Stimulated activated CD8-positive, alpha-beta memory T cell treated with anti-CD3 and anti-CD28 coated beads, Interleukin-15, amount 100 ng/mL, for 48 hours (primary cell): ENCODE measurements around the gene GPR146.

Source experiments
- DNase-seq, 2 donors: peaks; one replicate each; pipeline ENCODE4 v3.0.0-alpha.2; 2020; ENCODE audit warnings: low read depth in 2 of 2

Gene GPR146

DNA sequence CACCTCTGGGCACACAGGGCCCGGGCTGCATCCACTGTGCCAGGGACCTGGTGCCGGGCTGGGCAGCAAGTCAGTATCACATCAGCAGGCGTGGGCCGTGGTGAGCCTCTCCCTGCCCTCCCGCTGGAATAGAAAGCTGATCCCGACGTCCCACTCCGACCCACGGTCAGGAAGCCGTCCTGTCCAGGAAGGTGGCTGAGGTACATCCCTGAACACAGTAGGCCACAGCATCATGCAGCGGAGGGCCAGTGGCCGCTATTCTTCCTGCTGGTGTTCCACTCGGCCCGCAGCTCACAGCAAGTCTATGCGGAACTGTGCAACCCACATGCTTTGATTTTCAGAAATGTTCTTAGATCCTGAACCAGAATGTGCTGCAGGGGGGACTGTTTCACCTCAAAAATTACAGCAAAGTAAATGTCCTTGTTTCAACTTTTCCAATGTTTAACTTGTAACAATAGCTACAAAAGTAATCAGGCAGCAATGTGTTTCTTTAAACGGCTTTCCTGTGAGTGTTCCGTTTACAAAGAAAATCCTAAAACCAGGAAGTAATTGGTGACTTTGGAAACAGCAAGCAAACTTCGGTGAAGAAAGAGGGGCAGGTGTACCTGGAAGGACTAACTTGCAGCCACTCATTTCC lies 676 bp upstream of the GPR146 start:
- DNase-seq: no peak

GRCh38 chr7:1045069-1046063 lies 1.0 kb downstream of the GPR146 start:
- DNase-seq: no peak

GRCh38 chr7:1046722-1047679 lies 2.7 kb downstream of the GPR146 start:
- DNase-seq: no peak

DNA sequence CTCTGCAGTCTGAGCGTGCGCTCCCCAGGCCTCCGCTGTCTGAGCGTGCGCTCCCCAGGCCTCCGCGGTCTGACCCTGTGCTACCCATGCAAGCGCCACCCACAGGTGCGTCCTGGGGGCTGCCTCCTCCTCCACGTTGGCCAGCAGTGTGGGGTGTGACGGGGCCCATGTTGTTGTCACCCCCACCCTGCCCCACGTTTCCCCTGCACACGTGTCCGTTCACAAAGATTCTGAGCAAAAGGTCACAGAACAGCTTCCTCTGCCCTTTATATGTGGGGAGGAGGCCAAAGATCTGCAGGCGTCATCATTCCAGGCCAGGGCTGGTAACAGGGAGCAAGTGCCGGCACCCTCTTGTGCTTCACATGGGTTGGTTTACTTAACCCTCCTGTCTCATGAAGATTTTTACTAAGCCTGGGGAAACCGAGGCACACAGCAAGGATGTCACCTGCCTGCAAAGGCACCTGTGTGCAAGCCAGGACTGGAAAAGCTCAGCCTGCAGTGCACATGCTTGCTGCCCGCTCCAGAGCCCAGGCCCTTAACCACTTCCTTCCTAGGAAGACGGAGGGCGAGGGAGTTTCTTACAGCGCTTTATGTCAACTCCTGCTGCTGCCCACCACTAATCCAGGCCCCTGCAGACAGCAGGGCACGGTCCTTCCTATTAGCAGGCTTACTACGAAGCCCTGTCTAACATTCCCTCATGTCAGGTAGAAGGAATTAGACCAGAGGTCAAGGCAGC lies 4.8 kb downstream of the GPR146 start:
- DNase-seq: no peak

GRCh38 chr7:1049801-1050200 lies 5.5 kb downstream of the GPR146 start:
- no peak for DNase-seq

DNA sequence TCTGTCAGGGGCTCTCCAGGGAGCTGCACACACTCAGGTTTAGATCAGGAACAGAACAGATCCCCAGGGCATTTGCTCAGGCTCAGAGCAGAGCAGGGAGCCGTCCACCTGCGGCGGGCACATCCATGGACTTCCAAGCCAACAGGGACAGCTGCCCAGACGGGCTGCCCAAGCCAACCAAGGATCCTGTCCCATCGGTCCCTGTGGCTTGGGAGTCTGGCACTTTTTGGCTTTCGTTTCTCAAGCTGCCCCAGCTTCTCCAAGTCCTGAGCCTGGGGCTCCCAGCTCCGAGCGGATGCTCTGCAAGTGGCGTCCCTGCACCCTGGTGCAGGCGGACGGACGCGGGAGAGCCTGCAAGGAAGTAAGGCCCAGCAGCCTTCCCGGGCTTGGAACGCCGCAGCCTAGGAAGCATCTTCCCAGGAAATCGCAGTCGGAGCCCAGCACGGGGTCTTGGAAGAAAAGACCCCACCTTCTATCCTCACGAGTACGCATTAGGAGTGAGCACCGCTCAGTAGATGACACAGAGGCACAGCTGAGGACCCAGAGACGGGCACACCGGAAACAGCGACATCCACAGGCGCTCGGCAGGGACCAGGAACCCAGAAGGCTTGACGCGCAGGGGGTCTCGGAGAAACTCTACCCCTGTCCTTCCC lies 6.0 kb downstream of the GPR146 start:
- no peak for DNase-seq

GRCh38 chr7:1050956-1051690 lies 6.8 kb downstream of the GPR146 start:
- DNase-seq: no peak

GRCh38 chr7:1052031-1052818 lies 7.9 kb downstream of the GPR146 start:
- no peak for DNase-seq

DNA sequence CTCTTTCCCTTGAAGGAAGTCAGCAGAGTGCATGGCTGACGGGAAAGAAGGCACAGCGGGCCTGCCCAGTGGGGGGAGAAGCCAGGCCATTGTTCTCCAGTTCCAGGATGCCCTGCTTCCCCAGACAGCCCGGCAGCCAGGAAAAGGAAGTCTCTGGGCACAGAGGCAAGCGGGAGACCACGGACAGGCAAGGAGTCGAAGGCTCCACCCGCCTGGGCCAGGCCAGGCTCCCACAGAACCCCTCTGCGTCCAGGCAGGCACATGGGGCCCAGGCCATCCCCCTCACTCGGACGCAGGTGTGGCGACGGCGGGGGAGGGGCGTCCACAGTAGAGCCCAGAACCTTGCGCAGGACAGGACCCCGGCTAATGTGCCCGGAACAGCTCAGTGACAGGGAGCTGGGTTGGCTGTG lies 8.7 kb downstream of the GPR146 start:
- DNase-seq: no peak

- no peak for DNase-seq
Observed at GRCh38 chr7:1053816-1054370, 9.5 kb downstream of the GPR146 start.

GRCh38 chr7:1054438-1054837 lies 10.1 kb downstream of the GPR146 start:
- DNase-seq: no peak

DNA sequence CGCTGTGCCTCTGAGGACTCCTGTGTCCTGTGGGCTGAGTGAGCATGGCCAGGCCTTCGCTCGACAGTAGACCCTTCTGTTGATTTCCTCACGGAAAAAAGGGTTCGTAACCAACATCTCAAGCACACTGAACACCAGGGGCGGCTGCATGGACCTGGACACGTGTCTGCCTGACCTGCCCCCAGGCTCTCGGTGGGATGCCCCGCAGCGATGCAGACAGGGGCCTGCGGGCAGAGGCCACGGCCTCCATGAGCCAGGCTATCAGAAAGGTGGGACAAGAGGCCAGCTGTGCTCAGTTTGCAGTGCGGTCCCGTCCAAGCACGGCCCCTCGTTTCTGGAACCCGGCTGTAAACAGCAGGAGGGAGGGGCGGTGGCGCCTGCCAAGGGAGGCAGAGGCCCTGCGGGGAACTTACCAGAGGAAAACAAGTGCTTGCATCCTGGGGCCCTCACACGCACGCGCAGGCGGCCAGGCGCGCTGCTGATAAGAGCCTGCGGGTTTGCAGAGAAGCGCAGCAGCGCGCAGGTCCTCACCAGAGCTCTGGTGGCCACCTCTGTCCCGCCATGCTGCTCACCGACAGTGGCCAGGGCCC lies 10.6 kb downstream of the GPR146 start:
- no peak for DNase-seq

DNA sequence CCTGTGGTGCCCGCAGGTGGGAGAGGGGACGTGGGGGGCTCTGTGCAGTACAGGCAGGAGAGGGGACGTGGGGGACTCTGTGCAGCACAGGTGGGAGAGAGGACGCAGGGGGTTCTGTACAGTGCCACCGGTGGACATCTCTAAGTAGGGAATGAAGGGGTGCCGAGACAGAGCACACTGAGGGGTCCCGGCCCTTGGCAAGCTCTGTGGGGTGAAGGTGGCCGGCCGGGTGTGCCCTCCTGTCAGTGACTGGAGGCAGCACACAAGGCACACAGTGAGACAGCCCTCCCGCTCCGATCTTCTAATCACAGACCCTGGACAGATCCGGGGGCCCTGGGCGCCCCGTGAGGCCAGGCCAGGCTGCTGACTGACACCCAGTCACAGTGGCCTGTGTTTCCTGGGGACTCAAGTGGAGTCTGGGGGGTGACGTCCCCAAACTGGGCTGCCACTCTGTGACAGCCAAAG lies 11.2 kb downstream of the GPR146 start:
- no peak for DNase-seq

GRCh38 chr7:1055956-1056784 lies 11.8 kb downstream of the GPR146 start:
- no peak for DNase-seq

GRCh38 chr7:1056785-1057410 lies 12.6 kb downstream of the GPR146 start:
- no peak for DNase-seq

DNA sequence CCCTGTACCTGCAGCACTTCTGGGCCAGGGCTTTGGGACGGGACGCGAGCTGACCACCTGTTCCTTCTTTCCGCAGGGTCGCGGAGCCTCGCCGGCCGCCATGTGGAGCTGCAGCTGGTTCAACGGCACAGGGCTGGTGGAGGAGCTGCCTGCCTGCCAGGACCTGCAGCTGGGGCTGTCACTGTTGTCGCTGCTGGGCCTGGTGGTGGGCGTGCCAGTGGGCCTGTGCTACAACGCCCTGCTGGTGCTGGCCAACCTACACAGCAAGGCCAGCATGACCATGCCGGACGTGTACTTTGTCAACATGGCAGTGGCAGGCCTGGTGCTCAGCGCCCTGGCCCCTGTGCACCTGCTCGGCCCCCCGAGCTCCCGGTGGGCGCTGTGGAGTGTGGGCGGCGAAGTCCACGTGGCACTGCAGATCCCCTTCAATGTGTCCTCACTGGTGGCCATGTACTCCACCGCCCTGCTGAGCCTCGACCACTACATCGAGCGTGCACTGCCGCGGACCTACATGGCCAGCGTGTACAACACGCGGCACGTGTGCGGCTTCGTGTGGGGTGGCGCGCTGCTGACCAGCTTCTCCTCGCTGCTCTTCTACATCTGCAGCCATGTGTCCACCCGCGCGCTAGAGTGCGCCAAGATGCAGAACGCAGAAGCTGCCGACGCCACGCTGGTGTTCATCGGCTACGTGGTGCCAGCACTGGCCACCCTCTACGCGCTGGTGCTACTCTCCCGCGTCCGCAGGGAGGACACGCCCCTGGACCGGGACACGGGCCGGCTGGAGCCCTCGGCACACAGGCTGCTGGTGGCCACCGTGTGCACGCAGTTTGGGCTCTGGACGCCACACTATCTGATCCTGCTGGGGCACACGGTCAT lies 13.3 kb downstream of the GPR146 start:
- no peak for DNase-seq
